ENCODE results near the gene FBXO8. TPM values are rescaled to one million over a fixed set of nuclear protein-coding genes. Genes with fewer than 3 reads are reported as not detected.

The FBXO8 gene
- total RNA-seq, 2 experiments from 2014 or later, result 17.9 to 19.4 TPM

DNA sequence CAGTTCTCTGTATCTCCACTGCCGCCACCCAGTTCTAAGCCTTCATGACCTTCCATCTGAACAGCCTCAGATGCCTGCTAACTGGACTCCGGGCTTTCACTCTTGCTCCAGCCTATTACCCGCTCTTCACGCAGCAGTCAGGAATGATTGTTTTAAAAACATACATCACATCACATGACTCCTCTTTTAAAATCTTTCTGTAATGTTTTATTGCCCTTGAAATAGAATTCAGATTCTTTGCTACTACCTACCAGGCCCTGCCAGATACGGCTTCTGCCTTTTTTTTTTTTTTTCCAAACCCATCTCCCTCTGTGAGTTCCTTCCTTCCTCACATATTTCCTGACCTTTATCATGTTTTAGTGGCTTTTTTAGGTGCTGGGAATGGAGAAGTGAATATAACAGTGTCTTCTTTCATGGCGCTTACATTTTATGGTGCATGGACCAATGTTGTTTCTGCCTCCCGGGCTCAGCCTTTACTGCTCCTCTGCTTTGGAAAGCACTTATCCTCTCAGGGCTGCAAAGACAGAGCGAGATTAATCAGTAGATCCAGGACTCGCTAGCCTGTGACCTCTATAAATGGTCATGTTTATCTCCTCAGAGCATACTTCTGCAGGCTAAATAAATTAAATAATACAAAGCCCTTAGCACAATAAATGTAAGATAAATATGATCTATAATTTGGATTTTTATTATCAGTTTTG, 58.0 kb downstream of the FBXO8 start:
- ATAC-seq (ENCODE audit: poor library complexity) (no peak), DNase-seq (no peak)
- no peak overlapping the region for H3K27ac Mint-ChIP-seq
- no peak overlapping the region for H3K4me3 ChIP-seq (ENCODE audit: low read length)
- H3K4me3 Mint-ChIP-seq, result no peak overlapping the region
- H3K27me3 Mint-ChIP-seq, result peaks cover 43% of the 10 kb centered on the region
- no peaks in the 10 kb centered on the region for H3K36me3 Mint-ChIP-seq (ENCODE audit: low read depth)
- no peak for TF ChIP-seq CTCF (IDR thresholded peaks at IDR 0.05)
- POLR2A ChIA-PET, result no interaction called here
- no peaks in the 10 kb centered on the region for H3K36me3 ChIP-seq (ENCODE audit: insufficient read depth, low read length)
- no peaks in the 10 kb centered on the region for H3K9me3 ChIP-seq (ENCODE audit: control insufficient read depth in 1 of 2, insufficient read depth in 1 of 2, low read length in 2 of 2)
- CTCF ChIA-PET, result no interaction called here
- no peaks in the 10 kb centered on the region for H3K4me1 Mint-ChIP-seq (ENCODE audit: low read depth)
- H3K9me3 Mint-ChIP-seq, result no peaks in the 10 kb centered on the region
- peaks cover 3% of the 10 kb centered on the region in 2 experiments for H3K27me3 ChIP-seq (ENCODE audit: control insufficient read depth in 1 of 2, insufficient read depth in 2 of 2, low read length in 2 of 2)
- intact Hi-C loops (cut with DNase I, micrococcal nuclease), result no loop called here
- no peaks in the 10 kb centered on the region for H3K4me1 ChIP-seq (ENCODE audit: insufficient read depth, low read length)
- H3K27ac ChIP-seq (ENCODE audit: low read depth in 1 of 2, low read length in 2 of 2), result no peak overlapping the region

DNA sequence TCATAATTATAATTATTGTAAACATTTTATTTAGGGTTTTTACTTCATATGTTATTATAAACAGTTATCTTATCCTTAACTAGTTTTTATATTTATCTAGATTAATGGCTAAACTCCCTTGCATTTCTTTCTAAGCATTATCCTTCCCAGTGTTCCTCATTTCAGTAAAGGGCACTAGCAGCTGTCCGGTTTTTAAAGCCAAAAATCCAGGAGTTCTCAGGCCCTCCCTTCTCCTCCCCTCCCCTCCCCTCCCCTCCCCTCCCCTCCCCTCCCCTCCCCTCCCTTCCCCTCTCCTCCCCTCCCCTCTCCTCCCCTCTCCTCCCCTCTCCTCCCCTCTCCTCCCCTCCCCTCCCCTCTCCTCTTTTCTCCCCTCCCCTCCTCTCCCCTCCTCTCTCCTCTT, 58.9 kb downstream of the FBXO8 start:
- H3K9me3 Mint-ChIP-seq, result no peaks in the 10 kb centered on the region
- H3K9me3 ChIP-seq (ENCODE audit: control insufficient read depth in 1 of 2, insufficient read depth in 1 of 2, low read length in 2 of 2), result no peaks in the 10 kb centered on the region
- no peak overlapping the region for H3K27ac ChIP-seq (ENCODE audit: low read depth in 1 of 2, low read length in 2 of 2)
- DNase-seq (no peak), ATAC-seq (ENCODE audit: poor library complexity) (no peak)
- H3K4me1 ChIP-seq (ENCODE audit: insufficient read depth, low read length), result no peaks in the 10 kb centered on the region
- ChIA-PET CTCF (no interaction called here), POLR2A (no interaction called here)
- H3K4me3 ChIP-seq (ENCODE audit: low read length), result no peak overlapping the region
- no peaks in the 10 kb centered on the region for H3K4me1 Mint-ChIP-seq (ENCODE audit: low read depth)
- TF ChIP-seq CTCF (IDR thresholded peaks at IDR 0.05), result no peak
- peaks cover 3 to 6% of the 10 kb centered on the region in 2 experiments for H3K27me3 ChIP-seq (ENCODE audit: control insufficient read depth in 1 of 2, insufficient read depth in 2 of 2, low read length in 2 of 2)
- H3K27me3 Mint-ChIP-seq, result peaks cover 52% of the 10 kb centered on the region
- no peaks in the 10 kb centered on the region for H3K36me3 Mint-ChIP-seq (ENCODE audit: low read depth)
- no peaks in the 10 kb centered on the region for H3K36me3 ChIP-seq (ENCODE audit: insufficient read depth, low read length)
- H3K27ac Mint-ChIP-seq, result no peak overlapping the region
- intact Hi-C loops (cut with DNase I, micrococcal nuclease), result loop anchor here in 1 of 2 experiments (5.0 kb wide), 1 partner anchor 58 kb away; the partner anchor contains the start of genes CEP44 and FBXO8
- H3K4me3 Mint-ChIP-seq, result no peak overlapping the region

- Mint-ChIP-seq H3K4me3 (no peak overlapping the region), H3K27me3 (peaks cover 67% of the 10 kb centered on the region), H3K9me3 (no peaks in the 10 kb centered on the region), H3K27ac (no peak overlapping the region), H3K4me1 (ENCODE audit: low read depth) (peaks cover 10% of the 10 kb centered on the region), H3K36me3 (ENCODE audit: low read depth) (no peaks in the 10 kb centered on the region)
- peaks cover 12% of the 10 kb centered on the region for H3K4me1 ChIP-seq (ENCODE audit: insufficient read depth, low read length)
- ATAC-seq (ENCODE audit: poor library complexity) (peak; percentile 63), DNase-seq (peak in 3 of 14 experiments; percentile 35 to 49 (median 46))
- POLR2A ChIA-PET, result interaction anchor here (1.0 kb wide), 1 partner anchor 61 kb away, joined by 4 read pairs; the partner anchor contains the start of genes CEP44 and FBXO8
- no peaks in the 10 kb centered on the region for H3K36me3 ChIP-seq (ENCODE audit: insufficient read depth, low read length)
- peaks cover 0 to 9% of the 10 kb centered on the region in 2 experiments for H3K9me3 ChIP-seq (ENCODE audit: control insufficient read depth in 1 of 2, insufficient read depth in 1 of 2, low read length in 2 of 2)
- peaks cover 17 to 24% of the 10 kb centered on the region in 2 experiments for H3K27me3 ChIP-seq (ENCODE audit: control insufficient read depth in 1 of 2, insufficient read depth in 2 of 2, low read length in 2 of 2)
- no peak overlapping the region for H3K4me3 ChIP-seq (ENCODE audit: low read length)
- no peak overlapping the region for H3K27ac ChIP-seq (ENCODE audit: low read depth in 1 of 2, low read length in 2 of 2)
- CTCF ChIA-PET, result interaction anchor here (0.9 to 2.0 kb wide), 2 partner anchors 11 to 96 kb away, joined by 3 to 4 read pairs; no protein-coding TSS in a partner anchor
- TF ChIP-seq CTCF (IDR thresholded peaks at IDR 0.05), result peak; percentile 84
- intact Hi-C loops (cut with DNase I, micrococcal nuclease), result loop anchor here (1.0 to 5.0 kb wide), 2 partner anchors 60 to 97 kb away; partner anchors contain the start of genes CEP44 (in 1 of the 2) and FBXO8 (in 1 of the 2)
Observed at GRCh38 chr4:174222266-174222872, 61.1 kb downstream of the FBXO8 start.

Data from CD4-positive, alpha-beta T cell (primary cell).